T-helper 1 cell treated with Interleukin-12 subunit alpha and Interleukin-12 subunit beta and Interleukin-4 antibody, amounts not matched to agents 30 μg/mL and 1 μg/mL, for 36 hours (primary cell): Measurements from ENCODE around the gene ABCG1.

Experiments used
- H3K27ac Mint-ChIP-seq: one replicate; pipeline ENCODE4 v1.8.0; 2021; ENCODE audit warnings: mild to moderate bottlenecking, mixed read lengths
- H3K27me3 Mint-ChIP-seq: one replicate; pipeline ENCODE4 v1.8.0; 2021; ENCODE audit warnings: low read depth, mixed read lengths
- H3K36me3 Mint-ChIP-seq: one replicate; pipeline ENCODE4 v1.8.0; 2021; ENCODE audit warnings: low read depth, mixed read lengths
- H3K4me1 Mint-ChIP-seq: one replicate; pipeline ENCODE4 v1.8.0; 2021; ENCODE audit warnings: low read depth, mixed read lengths
- H3K4me3 Mint-ChIP-seq: one replicate; pipeline ENCODE4 v1.8.0; 2021; ENCODE audit warnings: mild to moderate bottlenecking, moderate library complexity, mixed read lengths
- H3K9me3 Mint-ChIP-seq: one replicate; pipeline ENCODE4 v1.8.0; 2021; ENCODE audit warnings: mixed read lengths

ABCG1 gene

DNA sequence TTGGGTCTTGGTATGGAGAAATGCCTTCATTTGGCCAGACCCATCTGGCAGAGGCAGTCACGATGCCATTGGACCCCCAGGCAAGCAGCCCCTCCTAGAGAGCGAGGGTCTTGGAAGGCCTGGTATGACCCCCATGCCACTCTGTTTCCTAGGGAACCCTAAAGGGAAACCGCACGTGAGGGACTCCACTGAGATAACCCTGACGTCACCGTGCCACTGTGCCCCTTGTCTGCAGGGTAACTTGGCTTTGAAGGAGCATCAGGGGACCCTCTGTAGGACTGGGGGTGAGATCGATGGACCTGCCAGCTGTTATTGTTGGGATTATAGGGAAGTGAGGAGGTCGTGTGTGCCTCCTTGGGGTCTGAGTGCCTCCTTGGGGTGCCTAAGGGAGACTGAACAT is 34.5 kb downstream of the ABCG1 start:
- Mint-ChIP-seq H3K27me3 (peaks cover 11% of the 10 kb centered on the region), H3K9me3 (no peaks in the 10 kb centered on the region), H3K4me1 (peaks cover 14% of the 10 kb centered on the region), H3K27ac (no peak overlapping the region), H3K36me3 (peaks cover 2% of the 10 kb centered on the region), H3K4me3 (no peak overlapping the region)

GRCh38 chr21:42254083-42254482 is 35.1 kb downstream of the ABCG1 start:
- H3K36me3 Mint-ChIP-seq: peaks cover 2% of the 10 kb centered on the region
- H3K4me1 Mint-ChIP-seq: peaks cover 15% of the 10 kb centered on the region
- no peak overlapping the region for H3K27ac Mint-ChIP-seq
- H3K9me3 Mint-ChIP-seq: no peaks in the 10 kb centered on the region
- H3K4me3 Mint-ChIP-seq: no peak overlapping the region
- peaks cover 11% of the 10 kb centered on the region for H3K27me3 Mint-ChIP-seq

- Mint-ChIP-seq H3K9me3 (no peaks in the 10 kb centered on the region), H3K4me3 (no peak overlapping the region), H3K27ac (no peak overlapping the region), H3K4me1 (peaks cover 15% of the 10 kb centered on the region), H3K27me3 (peaks cover 11% of the 10 kb centered on the region), H3K36me3 (peaks cover 2% of the 10 kb centered on the region)
Measured at GRCh38 chr21:42254651-42255601, 36.0 kb downstream of the ABCG1 start.

GRCh38 chr21:42255825-42256224 is 36.9 kb downstream of the ABCG1 start:
- no peak overlapping the region for H3K27ac Mint-ChIP-seq
- no peak overlapping the region for H3K4me3 Mint-ChIP-seq
- H3K27me3 Mint-ChIP-seq: peaks cover 11% of the 10 kb centered on the region
- peaks cover 15% of the 10 kb centered on the region for H3K4me1 Mint-ChIP-seq
- no peaks in the 10 kb centered on the region for H3K9me3 Mint-ChIP-seq
- peaks cover 2% of the 10 kb centered on the region for H3K36me3 Mint-ChIP-seq

DNA sequence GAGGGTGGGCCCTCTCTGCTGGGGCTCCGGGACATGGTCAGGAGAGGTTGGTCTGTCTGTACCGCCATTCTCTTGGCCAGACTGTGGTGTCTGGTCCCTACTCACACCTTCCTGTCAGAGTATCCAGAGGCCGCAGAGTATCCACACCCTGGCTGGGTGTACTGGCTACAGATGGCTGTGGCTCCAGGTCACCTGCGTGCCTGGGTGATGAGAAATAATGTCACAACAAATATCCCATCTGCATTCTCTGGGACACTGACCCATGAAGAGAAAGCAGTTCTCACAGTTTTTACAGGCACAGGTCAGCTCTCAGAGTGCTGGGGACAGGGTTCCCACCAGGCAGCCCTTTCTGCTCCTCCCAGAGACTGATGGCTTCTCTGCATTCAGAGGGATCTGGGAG is 37.4 kb downstream of the ABCG1 start:
- no peak overlapping the region for H3K27ac Mint-ChIP-seq
- H3K9me3 Mint-ChIP-seq: no peaks in the 10 kb centered on the region
- H3K4me1 Mint-ChIP-seq: peaks cover 12% of the 10 kb centered on the region
- H3K36me3 Mint-ChIP-seq: no peaks in the 10 kb centered on the region
- H3K4me3 Mint-ChIP-seq: no peak overlapping the region
- H3K27me3 Mint-ChIP-seq: peaks cover 8% of the 10 kb centered on the region

- Mint-ChIP-seq H3K4me3 (no peak overlapping the region), H3K9me3 (no peaks in the 10 kb centered on the region), H3K36me3 (no peaks in the 10 kb centered on the region), H3K27ac (no peak overlapping the region), H3K4me1 (peaks cover 12% of the 10 kb centered on the region), H3K27me3 (peaks cover 7% of the 10 kb centered on the region)
Measured at GRCh38 chr21:42257091-42257765, 38.3 kb downstream of the ABCG1 start.

DNA sequence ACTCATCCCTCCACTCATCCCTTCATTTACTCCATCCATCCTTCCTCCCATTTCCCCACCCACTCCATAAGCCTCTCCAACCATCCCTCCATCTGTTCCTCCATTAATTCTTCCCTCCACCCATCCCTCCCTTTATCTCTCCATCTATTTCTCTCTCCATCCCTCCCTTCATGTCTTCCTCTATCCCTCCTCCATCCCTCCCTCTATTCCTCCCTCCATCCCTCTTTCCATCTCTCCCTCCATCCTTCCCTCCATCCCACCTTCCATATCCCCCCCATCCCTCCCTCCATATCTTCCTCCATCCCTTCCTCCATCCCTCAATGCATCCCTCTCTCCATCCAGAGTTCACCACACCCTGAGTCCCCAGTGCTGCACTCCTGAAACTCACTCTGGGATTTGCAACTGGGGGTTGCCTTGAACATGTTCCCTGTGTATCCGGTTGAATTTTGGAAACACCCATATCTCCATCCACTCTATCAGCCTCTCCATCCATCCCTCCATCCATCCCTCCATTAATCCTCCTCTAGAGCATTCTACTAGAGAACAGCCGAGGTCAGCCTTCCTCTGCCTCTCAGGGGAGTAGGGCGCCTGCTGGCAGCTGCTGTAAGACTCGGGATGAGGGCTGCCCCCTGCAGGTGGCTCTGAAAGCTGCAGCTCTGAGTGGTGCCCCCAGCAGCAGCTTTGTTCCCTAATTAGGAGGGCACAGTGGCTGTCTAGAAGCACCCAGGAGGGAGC is 39.4 kb downstream of the ABCG1 start:
- peaks cover 12% of the 10 kb centered on the region for H3K4me1 Mint-ChIP-seq
- no peak overlapping the region for H3K27ac Mint-ChIP-seq

DNA sequence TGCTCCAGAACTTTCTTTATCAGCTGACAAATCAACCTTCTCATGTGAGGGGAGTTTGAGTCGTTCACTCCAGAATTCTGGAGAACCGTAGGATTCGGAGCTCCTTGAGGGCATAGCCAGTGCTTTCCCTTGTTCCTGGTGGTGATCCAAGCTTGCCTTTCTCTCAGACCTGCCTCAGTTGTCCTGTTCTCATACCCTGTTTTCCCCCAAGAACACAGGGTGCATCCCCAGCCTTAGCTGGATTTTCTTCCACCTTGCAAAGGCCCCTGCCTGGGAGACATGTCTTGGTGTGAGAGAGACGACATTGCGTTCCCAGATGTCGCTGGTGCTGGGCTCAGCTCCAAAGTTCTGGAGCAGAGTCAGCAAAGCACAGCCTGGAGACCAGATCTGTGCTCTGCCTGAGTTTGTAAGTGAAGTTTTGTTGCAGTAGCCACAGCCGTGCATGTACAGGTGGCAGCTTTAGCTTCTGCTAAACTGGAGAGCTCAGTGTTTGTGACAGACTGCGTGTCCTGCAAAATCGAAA is 40.0 kb downstream of the ABCG1 start:
- H3K9me3 Mint-ChIP-seq: no peaks in the 10 kb centered on the region
- H3K27ac Mint-ChIP-seq: no peak overlapping the region
- peaks cover 4% of the 10 kb centered on the region for H3K27me3 Mint-ChIP-seq
- peaks cover 10% of the 10 kb centered on the region for H3K4me1 Mint-ChIP-seq
- H3K36me3 Mint-ChIP-seq: no peaks in the 10 kb centered on the region
- no peak overlapping the region for H3K4me3 Mint-ChIP-seq

More for the DNA sequence above, 39.4 kb downstream of the ABCG1 start:
- Mint-ChIP-seq H3K9me3 (no peaks in the 10 kb centered on the region), H3K27me3 (peaks cover 4% of the 10 kb centered on the region), H3K4me3 (no peak overlapping the region), H3K36me3 (no peaks in the 10 kb centered on the region)

DNA sequence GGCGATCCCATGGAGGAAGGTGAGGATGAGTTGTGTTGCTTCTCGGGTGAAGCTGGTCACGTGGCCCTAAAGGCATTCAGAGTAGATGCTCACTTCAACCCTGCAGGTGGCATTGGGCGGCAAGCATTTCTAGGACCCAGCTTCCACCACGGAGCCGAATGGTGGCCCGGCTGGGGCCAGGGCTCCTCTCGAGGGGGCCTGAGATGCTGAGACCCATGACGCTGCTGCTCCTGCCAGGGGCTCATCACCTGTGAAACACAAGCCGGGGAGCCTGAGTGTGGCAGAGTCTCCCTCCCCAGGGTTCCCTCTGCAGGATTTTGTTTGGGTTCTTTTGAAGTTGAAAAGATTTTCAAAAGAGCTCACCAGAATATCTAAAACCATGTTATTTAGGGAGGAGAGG is 41.2 kb downstream of the ABCG1 start:
- Mint-ChIP-seq H3K9me3 (no peaks in the 10 kb centered on the region), H3K27ac (no peak overlapping the region), H3K4me1 (peaks cover 8% of the 10 kb centered on the region), H3K4me3 (no peak overlapping the region), H3K27me3 (no peaks in the 10 kb centered on the region), H3K36me3 (no peaks in the 10 kb centered on the region)

GRCh38 chr21:42261829-42262200 is 42.9 kb downstream of the ABCG1 start:
- Mint-ChIP-seq H3K27me3 (no peaks in the 10 kb centered on the region), H3K4me1 (peaks cover 10% of the 10 kb centered on the region), H3K4me3 (no peak overlapping the region), H3K27ac (no peak overlapping the region), H3K9me3 (no peaks in the 10 kb centered on the region), H3K36me3 (no peaks in the 10 kb centered on the region)

- Mint-ChIP-seq H3K27me3 (no peaks in the 10 kb centered on the region), H3K27ac (no peak overlapping the region), H3K4me1 (peaks cover 13% of the 10 kb centered on the region), H3K4me3 (no peak overlapping the region), H3K9me3 (no peaks in the 10 kb centered on the region), H3K36me3 (no peaks in the 10 kb centered on the region)
Measured at GRCh38 chr21:42262831-42263231, 43.9 kb downstream of the ABCG1 start.

- Mint-ChIP-seq H3K4me3 (no peak overlapping the region), H3K9me3 (no peaks in the 10 kb centered on the region), H3K27ac (no peak overlapping the region), H3K36me3 (no peaks in the 10 kb centered on the region), H3K27me3 (no peaks in the 10 kb centered on the region), H3K4me1 (peaks cover 14% of the 10 kb centered on the region)
Measured at GRCh38 chr21:42263591-42264131, 44.7 kb downstream of the ABCG1 start.

DNA sequence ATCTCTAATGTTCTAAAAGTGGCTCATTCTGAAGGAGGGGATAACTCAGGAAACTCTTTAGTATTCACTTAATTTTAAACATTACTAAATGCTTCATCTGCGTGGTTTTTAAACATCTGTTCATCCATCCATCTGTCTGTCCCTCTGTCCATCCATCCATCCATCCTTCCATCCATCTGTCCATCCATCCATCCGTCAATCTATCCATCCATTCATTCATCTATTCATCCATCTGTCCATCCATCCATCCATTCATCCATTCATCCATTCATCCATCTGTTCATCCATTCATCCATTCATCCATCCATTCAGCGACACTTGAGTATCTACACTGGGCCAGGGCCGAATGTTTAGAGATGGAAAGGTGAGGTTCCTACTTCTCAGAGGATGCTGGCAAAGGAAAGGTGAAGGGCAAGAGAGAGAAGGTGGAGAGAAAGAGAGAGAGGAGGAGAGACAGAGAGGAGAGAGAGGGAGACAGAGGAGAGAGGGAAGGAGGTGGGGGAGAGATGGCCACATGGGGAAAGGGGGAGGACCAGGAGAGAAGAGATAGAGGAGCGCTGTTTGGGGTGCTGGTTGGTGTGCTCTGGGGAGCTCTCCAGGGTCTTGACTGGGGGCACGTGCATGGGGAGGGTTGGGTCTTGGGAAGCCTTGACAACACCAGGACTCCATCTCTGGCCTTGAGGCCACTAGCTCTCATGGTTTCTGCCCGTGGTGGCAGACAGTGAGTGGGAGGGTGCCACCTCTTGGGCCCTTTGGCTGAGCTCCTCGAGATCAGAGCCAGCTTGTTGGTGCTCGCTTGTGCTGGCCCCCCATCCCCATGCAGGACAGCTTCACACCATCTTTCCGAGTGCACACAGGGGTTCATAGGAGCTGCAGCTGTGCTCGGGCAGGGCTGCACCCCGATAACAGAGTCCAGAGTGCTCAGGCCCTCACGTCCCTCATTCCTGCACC is 45.6 kb downstream of the ABCG1 start:
- peaks cover 22% of the 10 kb centered on the region for H3K4me1 Mint-ChIP-seq
- H3K36me3 Mint-ChIP-seq: no peaks in the 10 kb centered on the region
- no peaks in the 10 kb centered on the region for H3K27me3 Mint-ChIP-seq
- H3K27ac Mint-ChIP-seq: no peak overlapping the region
- no peaks in the 10 kb centered on the region for H3K9me3 Mint-ChIP-seq
- no peak overlapping the region for H3K4me3 Mint-ChIP-seq
